ENCODE results near the gene PPP4R3A.

The PPP4R3A gene

DNA sequence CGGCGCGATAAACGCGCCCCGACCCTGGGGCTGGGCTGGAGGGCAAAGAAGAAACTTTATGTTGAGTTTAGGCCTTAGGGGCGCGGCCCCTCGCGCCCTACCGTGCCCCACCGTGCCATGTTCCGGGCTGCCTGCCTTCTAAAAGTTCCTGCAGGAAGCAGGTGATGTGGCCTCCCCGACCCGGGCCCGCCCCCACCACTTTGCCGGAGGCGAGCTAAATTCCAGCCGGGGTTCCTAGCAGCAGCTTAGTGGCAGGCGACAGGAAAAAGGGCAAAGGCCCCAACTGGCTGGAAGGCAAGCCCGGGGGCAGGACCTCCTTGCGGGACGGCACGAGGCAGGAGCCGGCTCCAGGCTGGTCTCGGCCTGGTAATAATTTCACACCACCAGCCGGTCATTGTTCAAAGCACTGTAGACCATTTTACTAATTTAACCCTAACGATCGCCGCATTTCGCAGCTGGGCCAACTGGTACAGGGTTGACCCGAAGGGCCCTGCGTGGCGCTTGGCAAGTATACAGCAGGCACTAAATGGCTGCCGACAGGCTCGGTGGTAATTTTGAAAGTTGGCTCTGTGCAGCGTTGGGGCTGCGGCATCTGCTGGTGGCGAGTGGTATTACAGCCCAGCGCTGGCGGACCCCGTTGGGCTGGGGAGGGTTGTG, 91.6 kb downstream of the PPP4R3A start (continued):
- no peak for TF ChIP-seq ZNF514 (tag by site-specific recombination; IDR thresholded peaks at IDR 0.05)
- TF ChIP-seq ZSCAN5A (tag by site-specific recombination; IDR thresholded peaks at IDR 0.05): no peak
- no peak; the same call in 1 of the 2 replicates for TF ChIP-seq KLF1 (tag by site-specific recombination; IDR thresholded peaks at IDR 0.05)
- peak; percentile 98 for TF ChIP-seq ZNF174 (tag by site-specific recombination; IDR thresholded peaks at IDR 0.05)
- TF ChIP-seq TRIM28 (IDR thresholded peaks at IDR 0.05; ENCODE audit: borderline replicate concordance, low read length): no peak
- TF ChIP-seq ZNF302 (tag by site-specific recombination; IDR thresholded peaks at IDR 0.05; ENCODE audit: low read depth): no peak
- TF ChIP-seq ZSCAN4 (tag by site-specific recombination; IDR thresholded peaks at IDR 0.05): no peak
- TF ChIP-seq ZNF423 (tag by site-specific recombination; IDR thresholded peaks at IDR 0.05): no peak
- TF ChIP-seq, protein P1, sequence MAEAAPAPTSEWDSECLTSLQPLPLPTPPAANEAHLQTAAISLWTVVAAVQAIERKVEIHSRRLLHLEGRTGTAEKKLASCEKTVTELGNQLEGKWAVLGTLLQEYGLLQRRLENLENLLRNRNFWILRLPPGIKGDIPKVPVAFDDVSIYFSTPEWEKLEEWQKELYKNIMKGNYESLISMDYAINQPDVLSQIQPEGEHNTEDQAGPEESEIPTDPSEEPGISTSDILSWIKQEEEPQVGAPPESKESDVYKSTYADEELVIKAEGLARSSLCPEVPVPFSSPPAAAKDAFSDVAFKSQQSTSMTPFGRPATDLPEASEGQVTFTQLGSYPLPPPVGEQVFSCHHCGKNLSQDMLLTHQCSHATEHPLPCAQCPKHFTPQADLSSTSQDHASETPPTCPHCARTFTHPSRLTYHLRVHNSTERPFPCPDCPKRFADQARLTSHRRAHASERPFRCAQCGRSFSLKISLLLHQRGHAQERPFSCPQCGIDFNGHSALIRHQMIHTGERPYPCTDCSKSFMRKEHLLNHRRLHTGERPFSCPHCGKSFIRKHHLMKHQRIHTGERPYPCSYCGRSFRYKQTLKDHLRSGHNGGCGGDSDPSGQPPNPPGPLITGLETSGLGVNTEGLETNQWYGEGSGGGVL (tag by site-specific recombination; IDR thresholded peaks at IDR 0.05): no peak
- no peak for TF ChIP-seq ZNF37A (tag by site-specific recombination; IDR thresholded peaks at IDR 0.05)
- TF ChIP-seq ZNF571 (tag by site-specific recombination; IDR thresholded peaks at IDR 0.05): no peak
- TF ChIP-seq ZBTB49 (tag by site-specific recombination; IDR thresholded peaks at IDR 0.05; ENCODE audit: low read depth): no peak
- no peak for TF ChIP-seq ZBTB44 (tag by site-specific recombination; IDR thresholded peaks at IDR 0.05)
- no peak for TF ChIP-seq SETDB1 (IDR thresholded peaks at IDR 0.05; ENCODE audit: insufficient read length, low read length)
- TF ChIP-seq ZFP3 (tag by site-specific recombination; IDR thresholded peaks at IDR 0.05; ENCODE audit: low read depth): no peak
- TF ChIP-seq, protein P2, sequence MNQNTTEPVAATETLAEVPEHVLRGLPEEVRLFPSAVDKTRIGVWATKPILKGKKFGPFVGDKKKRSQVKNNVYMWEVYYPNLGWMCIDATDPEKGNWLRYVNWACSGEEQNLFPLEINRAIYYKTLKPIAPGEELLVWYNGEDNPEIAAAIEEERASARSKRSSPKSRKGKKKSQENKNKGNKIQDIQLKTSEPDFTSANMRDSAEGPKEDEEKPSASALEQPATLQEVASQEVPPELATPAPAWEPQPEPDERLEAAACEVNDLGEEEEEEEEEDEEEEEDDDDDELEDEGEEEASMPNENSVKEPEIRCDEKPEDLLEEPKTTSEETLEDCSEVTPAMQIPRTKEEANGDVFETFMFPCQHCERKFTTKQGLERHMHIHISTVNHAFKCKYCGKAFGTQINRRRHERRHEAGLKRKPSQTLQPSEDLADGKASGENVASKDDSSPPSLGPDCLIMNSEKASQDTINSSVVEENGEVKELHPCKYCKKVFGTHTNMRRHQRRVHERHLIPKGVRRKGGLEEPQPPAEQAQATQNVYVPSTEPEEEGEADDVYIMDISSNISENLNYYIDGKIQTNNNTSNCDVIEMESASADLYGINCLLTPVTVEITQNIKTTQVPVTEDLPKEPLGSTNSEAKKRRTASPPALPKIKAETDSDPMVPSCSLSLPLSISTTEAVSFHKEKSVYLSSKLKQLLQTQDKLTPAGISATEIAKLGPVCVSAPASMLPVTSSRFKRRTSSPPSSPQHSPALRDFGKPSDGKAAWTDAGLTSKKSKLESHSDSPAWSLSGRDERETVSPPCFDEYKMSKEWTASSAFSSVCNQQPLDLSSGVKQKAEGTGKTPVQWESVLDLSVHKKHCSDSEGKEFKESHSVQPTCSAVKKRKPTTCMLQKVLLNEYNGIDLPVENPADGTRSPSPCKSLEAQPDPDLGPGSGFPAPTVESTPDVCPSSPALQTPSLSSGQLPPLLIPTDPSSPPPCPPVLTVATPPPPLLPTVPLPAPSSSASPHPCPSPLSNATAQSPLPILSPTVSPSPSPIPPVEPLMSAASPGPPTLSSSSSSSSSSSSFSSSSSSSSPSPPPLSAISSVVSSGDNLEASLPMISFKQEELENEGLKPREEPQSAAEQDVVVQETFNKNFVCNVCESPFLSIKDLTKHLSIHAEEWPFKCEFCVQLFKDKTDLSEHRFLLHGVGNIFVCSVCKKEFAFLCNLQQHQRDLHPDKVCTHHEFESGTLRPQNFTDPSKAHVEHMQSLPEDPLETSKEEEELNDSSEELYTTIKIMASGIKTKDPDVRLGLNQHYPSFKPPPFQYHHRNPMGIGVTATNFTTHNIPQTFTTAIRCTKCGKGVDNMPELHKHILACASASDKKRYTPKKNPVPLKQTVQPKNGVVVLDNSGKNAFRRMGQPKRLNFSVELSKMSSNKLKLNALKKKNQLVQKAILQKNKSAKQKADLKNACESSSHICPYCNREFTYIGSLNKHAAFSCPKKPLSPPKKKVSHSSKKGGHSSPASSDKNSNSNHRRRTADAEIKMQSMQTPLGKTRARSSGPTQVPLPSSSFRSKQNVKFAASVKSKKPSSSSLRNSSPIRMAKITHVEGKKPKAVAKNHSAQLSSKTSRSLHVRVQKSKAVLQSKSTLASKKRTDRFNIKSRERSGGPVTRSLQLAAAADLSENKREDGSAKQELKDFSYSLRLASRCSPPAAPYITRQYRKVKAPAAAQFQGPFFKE (tag by site-specific recombination; IDR thresholded peaks at IDR 0.05; ENCODE audit: borderline replicate concordance): no peak
- TF ChIP-seq, protein P3, sequence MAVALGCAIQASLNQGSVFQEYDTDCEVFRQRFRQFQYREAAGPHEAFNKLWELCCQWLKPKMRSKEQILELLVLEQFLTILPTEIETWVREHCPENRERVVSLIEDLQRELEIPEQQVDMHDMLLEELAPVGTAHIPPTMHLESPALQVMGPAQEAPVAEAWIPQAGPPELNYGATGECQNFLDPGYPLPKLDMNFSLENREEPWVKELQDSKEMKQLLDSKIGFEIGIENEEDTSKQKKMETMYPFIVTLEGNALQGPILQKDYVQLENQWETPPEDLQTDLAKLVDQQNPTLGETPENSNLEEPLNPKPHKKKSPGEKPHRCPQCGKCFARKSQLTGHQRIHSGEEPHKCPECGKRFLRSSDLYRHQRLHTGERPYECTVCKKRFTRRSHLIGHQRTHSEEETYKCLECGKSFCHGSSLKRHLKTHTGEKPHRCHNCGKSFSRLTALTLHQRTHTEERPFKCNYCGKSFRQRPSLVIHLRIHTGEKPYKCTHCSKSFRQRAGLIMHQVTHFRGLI (tag by site-specific recombination; IDR thresholded peaks at IDR 0.05): 0 out of 2 replicates have a peak, but pooled peaks have one; percentile 44
- no peak for TF ChIP-seq ZNF138 (tag by site-specific recombination; IDR thresholded peaks at IDR 0.05; ENCODE audit: borderline replicate concordance)
- no peak for TF ChIP-seq HOXA7 (CRISPR knock-in tag; IDR thresholded peaks at IDR 0.05; ENCODE audit: borderline replicate concordance)
- no peak for TF ChIP-seq PRDM1 (tag by site-specific recombination; IDR thresholded peaks at IDR 0.05)
- TF ChIP-seq, protein P4, sequence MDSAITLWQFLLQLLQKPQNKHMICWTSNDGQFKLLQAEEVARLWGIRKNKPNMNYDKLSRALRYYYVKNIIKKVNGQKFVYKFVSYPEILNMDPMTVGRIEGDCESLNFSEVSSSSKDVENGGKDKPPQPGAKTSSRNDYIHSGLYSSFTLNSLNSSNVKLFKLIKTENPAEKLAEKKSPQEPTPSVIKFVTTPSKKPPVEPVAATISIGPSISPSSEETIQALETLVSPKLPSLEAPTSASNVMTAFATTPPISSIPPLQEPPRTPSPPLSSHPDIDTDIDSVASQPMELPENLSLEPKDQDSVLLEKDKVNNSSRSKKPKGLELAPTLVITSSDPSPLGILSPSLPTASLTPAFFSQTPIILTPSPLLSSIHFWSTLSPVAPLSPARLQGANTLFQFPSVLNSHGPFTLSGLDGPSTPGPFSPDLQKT (IDR thresholded peaks at IDR 0.05; ENCODE audit: borderline replicate concordance, low read depth, low read length): no peak
